Stimulated activated CD8-positive, alpha-beta memory T cell treated with anti-CD3 and anti-CD28 coated beads, Interleukin-4, amount 100 ng/mL, for 1 hour (primary cell): ENCODE data around the gene TCF7.
A peak's percentile ranks its signal among the peaks of the same experiment; 100 is the strongest.

Source experiments
- DNase-seq, 2 donors: peaks; one replicate each; pipeline ENCODE4 v3.0.0-alpha.2; 2020; ENCODE audit warnings: low read depth in 2 of 2, low spot score in 1 of 2

Gene TCF7

DNA sequence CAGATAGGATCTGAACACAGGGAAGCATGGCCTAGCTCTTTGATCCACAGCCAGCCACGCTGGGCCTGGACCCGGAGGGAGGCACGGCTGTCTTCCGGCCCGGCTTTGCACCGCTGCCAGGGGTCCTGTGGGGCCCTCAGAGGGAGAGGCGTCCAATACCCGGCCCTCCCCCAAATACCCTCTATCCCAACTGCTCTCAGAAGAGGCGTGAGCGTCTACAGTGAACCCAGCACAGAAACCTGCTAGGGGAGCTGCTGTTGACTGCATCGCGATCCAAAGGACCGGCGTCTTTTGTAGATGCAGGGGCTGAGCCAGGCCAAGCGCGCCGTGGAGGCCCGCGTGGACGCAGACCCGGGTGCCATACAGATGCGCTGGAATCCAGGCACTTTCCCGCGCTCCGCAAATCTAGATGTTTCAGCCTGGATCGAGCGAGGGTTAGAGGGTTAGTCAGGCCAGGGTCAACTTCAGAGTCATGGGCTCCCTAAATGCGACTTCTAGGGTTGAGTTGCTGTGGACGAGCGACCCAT lies 1.1 kb upstream of the TCF7 start:
- DNase-seq, result no peak

DNA sequence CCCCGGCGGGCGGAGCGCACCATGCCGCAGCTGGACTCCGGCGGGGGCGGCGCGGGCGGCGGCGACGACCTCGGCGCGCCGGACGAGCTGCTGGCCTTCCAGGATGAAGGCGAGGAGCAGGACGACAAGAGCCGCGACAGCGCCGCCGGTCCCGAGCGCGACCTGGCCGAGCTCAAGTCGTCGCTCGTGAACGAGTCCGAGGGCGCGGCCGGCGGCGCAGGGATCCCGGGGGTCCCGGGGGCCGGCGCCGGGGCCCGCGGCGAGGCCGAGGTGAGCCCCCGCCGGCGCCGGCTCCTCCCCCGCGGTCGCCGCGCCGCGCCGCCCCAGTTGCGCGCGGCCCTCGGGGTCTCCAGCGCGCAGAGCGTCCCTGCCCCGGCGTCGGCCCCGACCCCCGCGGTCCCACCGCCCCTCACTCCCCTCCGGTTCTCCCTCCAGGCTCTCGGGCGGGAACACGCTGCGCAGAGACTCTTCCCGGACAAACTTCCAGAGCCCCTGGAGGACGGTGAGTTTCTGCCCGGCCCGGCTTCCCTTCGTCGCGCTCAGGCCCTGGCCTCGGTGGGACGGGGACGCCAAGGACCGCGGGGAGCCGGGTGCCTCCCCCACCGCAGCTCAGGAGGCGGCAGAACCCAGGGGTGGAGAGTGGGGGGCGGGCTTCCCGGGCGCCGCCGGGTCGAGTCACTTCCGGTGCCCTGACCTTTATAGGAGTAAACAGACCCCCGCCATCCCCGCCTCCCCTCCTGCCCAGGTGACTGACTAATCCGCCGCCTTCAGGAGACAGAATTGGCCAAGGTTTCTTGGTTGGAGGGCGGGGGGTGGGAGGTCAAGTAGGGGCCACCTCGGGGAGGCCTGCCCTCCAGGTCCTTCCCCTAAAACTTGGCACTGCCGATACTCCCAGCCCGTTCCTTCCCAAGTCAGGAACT lies 665 bp downstream of the TCF7 start:
- peak; percentile 59 to 62 for DNase-seq

DNA sequence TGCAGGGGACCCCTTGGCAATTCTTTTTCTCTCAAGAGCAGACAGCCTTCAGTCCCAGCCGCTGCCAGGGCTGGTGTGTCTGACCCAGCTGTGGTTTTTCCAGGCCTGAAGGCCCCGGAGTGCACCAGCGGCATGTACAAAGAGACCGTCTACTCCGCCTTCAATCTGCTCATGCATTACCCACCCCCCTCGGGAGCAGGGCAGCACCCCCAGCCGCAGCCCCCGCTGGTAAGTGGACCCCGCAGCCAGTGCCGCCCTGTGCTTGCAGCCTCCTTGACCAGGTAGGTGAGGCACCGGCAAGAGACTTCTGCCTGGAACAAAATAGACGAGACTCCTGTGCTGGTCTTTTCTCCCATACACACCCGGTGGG lies 1.3 kb downstream of the TCF7 start:
- no peak for DNase-seq

DNA sequence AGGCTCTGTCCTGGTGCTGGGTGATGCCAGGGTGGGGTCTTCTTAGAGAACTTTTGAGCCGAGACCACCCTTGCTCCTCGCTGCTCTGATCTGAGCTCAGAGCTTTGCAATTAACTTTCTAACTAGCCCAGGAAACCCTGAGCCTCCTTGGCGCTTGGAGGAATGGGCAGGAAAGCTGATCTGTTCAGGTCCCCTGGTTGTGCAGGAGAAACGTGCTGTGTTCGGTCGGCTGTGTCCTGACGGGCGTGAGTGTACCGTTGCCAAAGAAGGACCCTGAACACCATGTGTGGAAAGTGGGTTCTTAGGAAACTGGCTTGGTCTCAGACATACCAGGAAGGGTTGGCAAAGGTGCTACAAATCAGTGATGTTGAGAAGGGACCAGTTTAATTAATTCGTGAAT lies 1.8 kb downstream of the TCF7 start:
- no peak for DNase-seq

DNA sequence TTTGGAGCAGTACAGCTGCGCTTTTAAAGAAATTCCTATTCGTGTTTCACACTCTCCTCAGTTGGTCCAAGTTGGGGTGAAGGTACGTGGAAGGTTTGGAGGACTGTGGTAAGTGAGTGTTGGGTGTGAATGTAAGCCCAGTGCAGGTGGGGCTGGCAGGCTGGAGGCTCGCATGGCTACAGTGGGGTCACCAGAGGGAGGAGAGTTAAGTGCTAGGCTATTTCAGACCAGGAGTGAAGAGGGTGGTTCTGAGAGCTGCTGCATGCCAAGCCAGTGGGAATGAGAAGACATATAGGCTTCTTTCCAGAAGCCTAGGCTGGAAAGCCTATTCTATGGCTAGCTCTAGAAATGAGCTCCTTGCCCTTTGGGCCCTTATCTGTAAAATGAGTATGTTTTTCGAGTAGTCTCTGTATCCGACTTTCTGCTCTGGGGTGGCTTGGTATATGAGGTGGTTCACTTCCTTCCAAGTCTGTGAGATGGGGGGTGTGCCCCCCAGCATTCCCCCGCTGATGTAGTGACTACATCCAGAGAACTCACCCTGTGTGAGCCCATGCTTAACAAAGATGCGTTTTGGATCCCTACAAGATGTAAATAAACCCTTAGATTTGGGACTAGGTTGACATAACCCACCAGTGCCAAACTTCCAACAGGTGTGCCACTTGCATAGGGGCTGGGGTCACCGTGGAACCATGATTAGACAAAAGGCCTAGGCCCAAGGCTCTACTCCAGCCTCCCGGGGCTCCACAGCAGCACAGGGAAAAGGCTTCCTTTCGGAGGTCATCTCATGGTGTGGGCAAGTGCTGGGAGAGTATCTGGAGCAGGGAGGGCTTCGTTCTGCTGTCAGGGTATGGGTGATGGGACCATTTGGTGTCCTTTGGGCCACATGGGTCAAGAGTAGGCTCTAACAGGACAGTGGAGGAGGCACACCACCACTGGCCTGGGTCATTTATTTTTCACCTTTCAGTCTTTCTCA lies 2.6 kb downstream of the TCF7 start:
- no peak for DNase-seq

DNA sequence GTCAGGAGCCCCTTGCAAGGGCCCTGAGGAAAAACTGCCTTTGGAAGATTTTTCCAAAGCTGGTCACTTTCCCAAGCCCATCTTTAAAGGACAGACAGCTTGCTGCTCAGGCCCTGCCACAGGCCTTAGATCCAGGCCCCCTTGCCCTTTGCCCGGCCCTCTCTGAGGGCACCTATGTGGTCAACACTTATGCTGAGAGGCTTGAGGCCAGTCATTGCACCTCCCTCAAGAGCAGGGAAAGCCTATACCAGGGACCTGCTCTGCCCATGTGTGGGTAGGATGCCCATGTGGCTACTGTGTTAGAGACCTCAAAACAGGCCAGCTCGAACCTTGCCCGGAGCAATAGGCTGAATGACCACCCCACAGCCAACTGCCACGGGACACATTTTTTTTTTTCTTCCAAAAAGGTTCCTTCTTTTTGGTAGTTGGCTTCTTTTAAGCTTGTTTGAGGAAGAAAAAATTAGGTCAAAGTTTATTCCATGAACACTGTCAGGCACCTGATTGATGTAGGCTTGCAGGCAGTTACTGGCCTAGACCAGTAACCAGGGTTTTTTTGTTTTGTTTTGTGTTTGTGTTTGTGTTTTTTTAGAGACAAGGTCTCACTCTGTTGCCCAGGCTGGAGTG lies 3.8 kb downstream of the TCF7 start:
- no peak for DNase-seq

DNA sequence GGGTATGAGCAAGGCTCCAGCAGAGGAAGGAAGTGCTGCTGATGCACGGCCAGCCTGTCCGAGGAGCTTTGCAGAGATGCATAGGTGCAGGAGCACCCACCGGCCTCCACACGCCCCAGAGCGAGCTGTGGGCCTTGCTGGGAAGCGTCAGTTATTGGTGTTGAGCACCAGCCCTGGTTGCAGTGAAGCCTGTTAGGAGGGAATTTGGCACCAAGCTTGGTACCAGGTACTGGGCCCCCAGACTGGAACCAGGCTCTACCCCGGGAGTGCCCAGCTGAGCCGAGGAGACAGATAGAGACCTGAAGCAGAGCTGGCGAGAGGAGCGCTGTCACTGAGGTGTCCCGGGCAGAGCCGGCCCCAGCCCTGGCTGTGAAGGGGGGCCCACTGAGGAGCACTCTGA lies 5.2 kb downstream of the TCF7 start:
- no peak for DNase-seq

DNA sequence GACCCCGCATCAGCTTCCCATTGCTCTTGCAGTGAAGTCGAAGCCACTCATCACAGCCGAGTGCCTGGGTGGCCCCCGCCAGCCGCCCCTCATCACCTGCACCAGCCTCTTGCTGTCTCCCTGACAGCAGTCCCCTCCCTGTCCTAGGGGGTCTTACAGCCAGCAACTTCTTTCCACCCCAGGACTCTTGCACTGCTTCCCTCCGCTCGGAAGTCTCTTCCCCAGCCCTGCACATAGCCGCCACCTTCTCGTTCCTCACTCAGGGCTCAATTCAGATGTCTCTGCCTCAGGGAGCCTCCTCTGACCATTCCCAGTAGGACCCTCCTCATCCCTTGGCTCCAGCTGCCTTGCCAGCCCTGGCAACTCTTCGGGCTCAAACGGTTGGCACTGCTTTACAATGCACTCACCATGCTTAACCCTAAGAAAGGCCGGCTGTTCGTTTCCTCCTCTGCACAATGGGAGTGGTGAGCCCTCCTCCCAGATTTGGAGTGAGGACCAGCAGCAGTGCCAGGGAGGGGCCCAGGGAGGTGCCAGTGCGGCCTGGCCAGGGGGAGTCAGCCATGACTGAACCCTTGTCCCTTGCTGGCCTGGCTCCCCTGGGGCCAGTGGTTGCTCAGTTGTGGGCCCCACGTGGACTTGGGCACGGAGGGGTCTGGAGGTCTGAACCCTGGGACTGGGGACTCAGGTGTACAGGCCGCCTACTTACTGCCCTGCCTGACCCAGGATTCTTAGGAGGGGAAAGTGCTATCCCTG lies 6.1 kb downstream of the TCF7 start:
- DNase-seq, result no peak

DNA sequence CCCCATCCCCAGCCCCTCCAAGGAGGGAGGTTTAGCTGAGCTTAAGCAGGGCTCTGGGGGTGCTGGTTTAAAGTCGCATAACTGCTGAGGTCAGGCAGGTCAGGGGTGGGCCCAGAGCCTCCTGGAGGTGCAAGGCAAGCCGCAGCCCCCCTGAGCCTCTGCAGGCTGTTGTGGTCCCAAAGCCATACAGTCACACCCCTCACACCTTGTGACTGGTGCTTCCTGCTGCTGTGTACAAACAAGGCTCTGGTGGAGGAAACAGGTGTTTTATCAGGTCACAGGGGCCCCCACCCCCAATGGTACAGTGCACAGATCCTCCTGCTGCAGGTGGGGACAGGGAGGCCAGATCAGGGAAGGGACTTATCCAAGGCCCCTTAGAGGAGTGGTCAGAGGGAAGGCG lies 8.0 kb downstream of the TCF7 start:
- DNase-seq, result no peak

DNA sequence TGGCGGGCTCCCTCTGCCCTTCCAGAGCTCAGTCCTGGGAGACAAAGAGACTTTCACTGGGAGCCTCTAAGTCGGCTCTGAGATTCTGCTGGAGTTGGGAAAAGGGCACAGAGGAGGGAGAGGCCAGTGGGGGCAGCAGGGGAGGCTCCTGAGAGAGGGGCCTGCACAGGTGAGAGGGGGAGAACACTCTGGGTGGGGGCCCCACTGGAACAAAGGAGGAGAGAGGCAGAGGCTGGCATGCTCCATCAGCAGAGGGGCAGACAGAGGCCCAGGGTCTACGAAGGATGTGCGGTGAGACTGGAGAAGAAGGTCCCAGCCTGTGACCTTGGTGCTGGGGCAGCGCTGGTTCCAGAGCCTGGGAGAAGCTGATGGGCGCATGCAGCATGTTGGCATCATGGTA lies 8.9 kb downstream of the TCF7 start:
- DNase-seq, result no peak

DNA sequence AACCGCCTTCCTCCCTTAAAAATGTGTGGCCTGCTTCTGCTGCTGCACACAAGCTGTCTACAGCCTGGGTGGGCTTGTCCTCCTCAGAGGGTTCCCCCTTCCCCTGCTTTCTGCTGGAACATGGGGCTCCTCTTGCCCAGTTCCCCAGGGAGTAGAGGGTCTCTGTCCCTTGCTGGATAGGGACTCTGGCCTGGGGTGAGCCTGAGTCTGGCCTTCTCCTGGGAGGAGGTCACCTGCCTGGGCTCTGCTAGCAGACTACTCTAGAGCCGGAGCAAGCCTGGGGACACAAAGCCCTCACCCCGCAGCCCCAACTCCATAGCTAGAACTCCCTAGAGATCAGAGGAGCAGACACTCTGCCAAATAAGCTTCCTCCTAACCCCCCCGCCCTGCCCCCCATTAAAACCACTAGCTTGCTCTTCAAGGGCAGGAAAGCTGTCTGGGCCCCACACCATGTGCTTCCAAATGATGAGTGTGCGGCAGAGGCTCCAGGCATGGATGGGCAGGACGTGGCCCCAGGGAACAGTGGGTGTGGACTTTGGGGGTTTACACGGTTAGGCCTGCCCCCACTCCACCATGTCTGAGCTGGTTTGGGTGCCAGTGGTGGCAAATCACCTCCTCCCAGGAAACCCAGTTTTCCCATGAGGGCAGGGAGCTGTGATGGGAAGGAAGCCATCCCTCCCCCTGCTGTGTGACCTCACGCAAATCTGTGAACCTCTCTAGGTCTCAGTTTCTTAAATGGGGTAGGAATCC lies 10.0 kb downstream of the TCF7 start:
- no peak for DNase-seq

DNA sequence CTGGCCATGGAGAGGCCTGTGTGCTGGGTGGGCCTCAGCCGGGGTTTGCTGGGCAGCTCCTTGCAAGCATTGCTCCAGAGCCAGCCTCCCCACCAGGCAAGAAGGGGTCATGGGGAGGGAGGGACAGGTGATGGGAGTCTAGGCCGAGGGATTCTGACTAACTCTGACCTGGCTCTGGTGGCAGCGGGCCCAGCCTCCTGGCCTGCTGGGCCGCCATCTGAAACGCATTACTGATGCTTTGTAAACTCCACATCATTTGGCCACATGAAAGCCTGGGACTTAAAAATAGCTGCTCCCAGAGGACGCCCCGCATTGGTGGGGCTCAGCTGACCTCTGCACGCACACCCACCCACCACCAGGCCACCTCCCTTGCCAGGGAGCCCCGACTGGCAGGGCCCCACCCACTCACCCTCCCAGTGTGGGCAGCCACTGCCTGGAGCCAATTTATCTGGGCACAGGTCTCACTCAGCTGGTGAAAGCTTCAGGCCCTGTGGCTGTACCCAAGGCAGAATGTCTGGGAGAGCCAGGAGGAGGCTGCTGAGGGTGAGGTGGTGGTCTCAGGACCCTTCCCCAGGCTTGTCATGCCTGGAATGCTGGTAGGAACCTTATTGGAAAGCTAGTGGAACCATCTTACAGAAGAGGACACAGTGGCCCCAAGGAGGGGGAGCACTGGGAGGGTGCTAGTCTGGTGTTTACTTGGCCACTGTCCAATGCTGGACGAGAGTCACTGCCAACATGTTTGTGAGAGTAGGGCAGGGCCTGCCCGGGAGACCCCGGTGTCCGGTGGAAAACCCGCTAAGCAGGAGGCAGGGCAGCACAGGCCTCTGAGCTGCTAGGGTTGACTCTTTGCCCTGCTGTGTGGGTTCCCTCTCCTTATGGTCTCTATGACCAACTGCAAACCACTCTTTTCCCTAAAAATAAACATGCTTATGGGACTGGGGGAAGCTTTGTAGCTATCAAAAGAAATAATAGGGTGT lies 10.8 kb downstream of the TCF7 start:
- DNase-seq, result no peak

DNA sequence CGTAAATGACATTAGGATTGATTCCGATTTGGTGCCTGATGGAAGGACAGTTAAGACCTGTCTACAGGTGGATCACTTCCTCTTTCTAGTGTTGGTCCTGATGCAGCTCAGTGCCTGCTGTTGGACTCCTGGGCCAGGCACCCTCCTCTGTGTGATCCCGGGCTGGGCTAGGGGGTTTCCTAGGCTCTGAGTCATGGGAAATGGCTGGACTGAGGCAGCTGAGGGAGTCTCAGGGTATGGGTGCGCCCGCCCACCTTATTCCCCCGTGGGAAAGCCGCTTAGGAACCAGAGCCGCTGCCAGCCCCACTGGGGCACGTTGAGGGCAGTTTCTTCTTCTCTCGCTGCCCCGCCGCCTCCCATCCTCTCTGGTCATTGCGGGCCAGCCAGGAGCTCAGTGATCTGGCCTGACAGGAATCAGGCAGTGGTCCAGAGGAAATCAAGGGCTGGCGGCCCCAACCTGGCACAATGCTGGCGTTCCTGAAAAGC lies 12.9 kb downstream of the TCF7 start:
- no peak for DNase-seq

DNA sequence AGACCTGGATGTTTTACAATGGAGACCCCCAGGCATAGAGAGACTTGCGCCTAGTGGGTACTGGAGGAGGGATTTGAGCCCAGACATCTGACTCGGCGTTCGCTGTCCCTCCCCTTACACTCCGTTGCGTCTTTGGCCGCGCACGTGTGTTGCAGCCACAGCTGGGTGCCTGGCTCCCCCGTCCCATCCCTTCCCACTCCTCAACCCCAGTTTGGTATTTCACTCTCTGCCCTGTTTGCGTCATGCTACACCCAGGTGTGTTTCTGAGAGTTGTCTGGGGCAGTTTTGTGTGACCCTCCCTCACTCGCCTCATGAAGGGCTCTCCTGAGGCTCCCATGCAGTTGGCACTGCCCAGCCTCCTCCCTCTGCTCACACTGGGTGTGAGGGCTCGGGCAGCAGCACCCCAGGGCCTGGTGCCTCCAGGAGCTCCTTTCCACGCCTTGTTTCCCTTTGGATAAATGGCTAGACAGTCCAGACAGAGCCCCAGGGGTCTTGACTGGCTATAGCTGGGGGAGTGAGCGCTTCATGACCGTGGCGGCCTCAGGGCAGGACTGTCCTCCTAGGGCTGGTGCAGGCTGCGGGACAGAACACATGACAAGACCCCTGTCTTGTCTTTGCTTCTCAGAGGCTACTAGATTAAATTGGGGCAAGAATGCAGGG lies 13.6 kb downstream of the TCF7 start:
- no peak for DNase-seq

DNA sequence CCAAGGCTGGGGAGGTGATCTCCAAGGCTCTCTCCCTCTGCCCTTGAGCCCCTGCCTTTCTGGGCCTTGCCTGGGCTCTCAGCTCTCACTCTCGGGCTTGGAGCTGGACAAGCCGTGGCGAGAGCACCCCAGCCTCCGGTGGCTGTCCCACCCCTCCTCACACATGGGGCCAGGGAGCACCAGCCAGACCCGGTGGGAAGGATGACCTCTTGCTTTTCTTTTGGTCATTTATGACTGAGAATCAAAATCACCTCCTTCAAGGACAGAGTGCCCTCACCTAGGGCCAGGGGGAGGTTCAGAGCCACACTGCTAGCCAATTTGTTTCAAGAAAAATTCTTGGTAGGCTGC lies 14.1 kb downstream of the TCF7 start:
- no peak for DNase-seq

DNA sequence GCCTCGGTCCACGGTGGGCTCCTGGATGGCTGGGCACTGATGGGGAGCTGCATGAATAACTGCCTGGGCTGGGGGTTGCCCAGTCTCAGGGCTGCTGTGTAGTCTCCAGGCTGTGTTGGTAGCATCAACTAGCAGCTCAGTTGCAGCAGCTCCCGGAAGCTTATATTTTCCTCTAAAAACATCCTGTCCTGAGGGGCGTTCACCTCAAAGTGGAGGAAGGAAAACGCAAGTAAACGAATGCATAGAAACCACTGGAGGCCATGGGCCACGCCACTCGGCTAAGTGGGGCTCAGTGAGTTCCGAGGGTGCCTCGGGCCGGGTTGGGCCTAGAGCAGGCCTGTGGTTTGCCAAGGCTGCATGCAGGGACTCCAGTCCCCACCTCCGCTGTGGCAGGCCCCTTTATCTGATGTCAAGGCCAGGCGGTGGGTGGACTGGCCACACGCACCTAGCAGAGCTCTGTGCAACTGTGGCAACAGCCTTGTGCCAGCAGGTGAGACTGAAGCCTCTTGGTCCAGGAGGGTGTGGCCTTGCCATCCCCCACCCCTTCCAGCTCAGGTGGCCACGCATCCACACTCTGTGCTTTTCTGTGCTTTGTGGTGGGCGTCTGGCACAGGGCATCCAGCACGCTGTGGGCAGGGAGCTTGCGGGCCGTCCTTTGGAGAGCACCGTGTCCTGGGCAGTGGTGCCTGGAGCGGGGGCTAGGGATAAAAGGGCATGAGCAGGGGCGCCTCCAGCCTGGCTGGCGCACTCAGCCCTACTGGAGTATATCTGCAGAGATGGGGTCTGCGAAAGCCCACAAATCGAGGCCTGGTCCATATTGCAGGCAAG lies 15.1 kb downstream of the TCF7 start:
- DNase-seq, result no peak

DNA sequence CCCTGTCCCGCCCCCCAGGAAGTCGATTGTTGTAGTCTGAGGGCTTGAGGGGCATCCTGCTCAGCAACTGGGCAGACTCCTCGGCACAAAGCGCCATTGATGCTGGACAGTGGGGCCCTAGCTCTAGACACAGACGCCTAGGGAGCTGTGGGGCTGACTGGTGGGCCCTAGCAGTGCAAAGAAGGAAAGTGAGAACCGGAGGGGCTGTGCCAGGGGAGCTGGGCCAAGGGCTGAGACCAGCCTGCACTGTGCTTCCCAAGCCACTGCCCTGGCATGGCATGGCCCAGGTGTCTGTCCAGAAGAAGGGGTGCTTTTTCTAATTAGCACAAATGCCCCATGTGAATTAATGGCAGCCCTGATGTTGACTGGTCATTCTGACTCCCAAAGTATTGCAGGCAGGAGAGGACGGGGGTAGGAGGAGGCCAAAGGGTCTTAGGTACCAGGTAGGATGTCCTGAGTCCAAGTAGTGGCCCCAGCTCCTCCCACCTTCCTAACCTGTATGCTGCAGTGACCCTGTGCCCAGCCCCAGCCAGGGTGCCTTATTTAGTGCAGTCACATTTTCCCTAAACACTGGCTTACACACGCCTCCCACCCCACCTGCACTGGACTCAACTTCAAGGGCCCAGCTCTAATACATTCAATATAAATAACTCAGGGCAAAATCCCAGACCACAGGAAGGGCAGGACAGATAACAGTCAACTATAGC lies 15.9 kb downstream of the TCF7 start:
- no peak for DNase-seq
